Body of pancreas (tissue), 4 donors: Measurements from ENCODE around the gene DLG2.

Experiments
- CTCF ChIP-seq, 7 experiments: fragments of 450-650 bp in 4 of 7; fragments of 200-600 bp in 3 of 7; sonication (generic) in 3 of 7; IDR thresholded peaks; one replicate each; pipeline ENCODE4 v1.5.1; 2016 to 2019; ENCODE audit warnings: antibody characterized with exemption in 7 of 7
- POLR2A ChIP-seq, 3 donors: fragments of 450-650 bp; IDR thresholded peaks; one replicate each; pipeline ENCODE4 v1.6.1; 2016; ENCODE audit warnings: antibody characterized with exemption in 3 of 3, mild to moderate bottlenecking in 2 of 3

DNA sequence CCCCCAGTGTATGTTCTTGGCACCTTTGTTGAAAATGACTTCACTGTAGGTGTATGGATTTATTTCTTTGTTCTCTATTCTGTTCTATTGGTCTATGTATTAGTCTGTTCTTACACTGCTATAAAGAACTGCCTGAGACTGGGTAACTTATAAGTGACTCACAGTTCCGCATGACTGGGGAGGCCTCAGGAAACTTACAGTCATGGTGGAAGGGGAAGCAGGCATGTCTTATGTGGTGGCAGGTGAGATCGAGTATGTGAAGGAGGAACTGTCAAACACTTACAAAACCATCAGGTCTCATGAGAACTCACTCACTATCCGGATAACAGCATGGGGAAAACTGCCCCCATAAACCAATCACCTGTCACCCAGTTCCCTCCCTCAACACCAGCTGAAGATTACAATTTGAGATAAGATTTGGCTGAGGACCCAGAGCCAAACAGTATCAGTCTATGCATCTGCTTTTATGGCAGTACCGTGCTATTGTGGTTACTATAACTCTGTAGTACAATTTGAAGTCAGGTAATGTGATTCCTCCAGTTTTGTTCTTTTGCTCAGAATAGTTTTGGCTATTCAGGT is 836.2 kb downstream of the DLG2 start:
- TF ChIP-seq CTCF (IDR thresholded peaks at IDR 0.05) = no peak
- no peak for TF ChIP-seq POLR2A (IDR thresholded peaks at IDR 0.05)
